Neuronal stem cell (in vitro differentiated cells): ENCODE measurements around the gene OTULINL.

ENCODE experiments used
- DNase-seq: peaks from one replicate; pipeline ENCODE4 v3.0.0-alpha.2; 2013; ENCODE audit warnings: low spot score
- H2AFZ ChIP-seq: one replicate; pipeline ENCODE4 v1.6.1; 2013; ENCODE audit warnings: mild to moderate bottlenecking, low read length, inconsistent platforms
- H2AK5ac ChIP-seq: 2 replicates; pipeline ENCODE4 v1.6.1; 2013; ENCODE audit warnings: low read depth, mild to moderate bottlenecking, inconsistent platforms, low read length, moderate library complexity, mixed read lengths
- H2BK120ac ChIP-seq: 2 replicates; pipeline ENCODE4 v1.6.1; 2013; ENCODE audit warnings: low read depth, mild to moderate bottlenecking, inconsistent platforms, low read length, moderate library complexity, mixed read lengths
- H2BK12ac ChIP-seq: one replicate; pipeline ENCODE4 v1.6.1; 2013; ENCODE audit warnings: low read length, inconsistent platforms
- H2BK15ac ChIP-seq: 2 replicates; pipeline ENCODE4 v1.6.1; 2013; ENCODE audit warnings: mild to moderate bottlenecking, low read length, inconsistent platforms, mixed read lengths
- H2BK5ac ChIP-seq: one replicate; pipeline ENCODE4 v1.6.1; 2013; ENCODE audit warnings: inconsistent platforms, mild to moderate bottlenecking, low read length, moderate library complexity
- H3K14ac ChIP-seq: one replicate; pipeline ENCODE4 v1.6.1; 2013; ENCODE audit warnings: low read length, inconsistent platforms
- H3K18ac ChIP-seq: 2 replicates; pipeline ENCODE4 v1.6.1; 2013; ENCODE audit warnings: low read length, inconsistent platforms
- H3K23ac ChIP-seq: 2 replicates; pipeline ENCODE4 v1.6.1; 2013; ENCODE audit warnings: low read depth, mild to moderate bottlenecking, mixed read lengths, low read length, inconsistent platforms; ENCODE audit not compliant: poor library complexity
- H3K27ac ChIP-seq: replicated peaks from 3 replicates; pipeline ENCODE4 v1.5.1; 2013; ENCODE audit warnings: low read length, inconsistent platforms
- H3K27me3 ChIP-seq, 3 experiments: 2 replicates each; pipeline ENCODE4 v1.6.1; 2013; ENCODE audit warnings: low read length in 3 of 3, mild to moderate bottlenecking in 2 of 3, inconsistent platforms in 1 of 3, low read depth in 1 of 3, mixed read lengths in 1 of 3, moderate library complexity in 1 of 3; ENCODE audit not compliant: control insufficient read depth in 3 of 3, insufficient read depth in 3 of 3
- H3K36me3 ChIP-seq, 2 donors: replicated peaks in 1 of 2; 2 replicates each; pipeline ENCODE4 v1.6.1; 2013; ENCODE audit warnings: low read length in 2 of 2; ENCODE audit not compliant: control insufficient read depth in 2 of 2, insufficient read depth in 2 of 2
- H3K4ac ChIP-seq: 2 replicates; pipeline ENCODE4 v1.6.1; 2013; ENCODE audit warnings: inconsistent platforms, mild to moderate bottlenecking, low read length, moderate library complexity
- H3K4me1 ChIP-seq, 2 donors: 1 replicate in 1 of 2; 2 replicates in 1 of 2; pipeline ENCODE4 v1.6.1; 2013; ENCODE audit warnings: low read length in 2 of 2, low read depth in 1 of 2; ENCODE audit not compliant: control insufficient read depth in 2 of 2, insufficient read depth in 1 of 2
- H3K4me2 ChIP-seq: one replicate; pipeline ENCODE4 v1.6.1; 2013; ENCODE audit warnings: mild to moderate bottlenecking, low read length, inconsistent platforms; ENCODE audit not compliant: insufficient read depth, poor library complexity, severe bottlenecking
- H3K4me3 ChIP-seq, 2 donors: 2 replicates each; pipeline ENCODE4 v1.5.1; 2013; ENCODE audit warnings: low read length in 2 of 2, mild to moderate bottlenecking in 2 of 2, inconsistent platforms in 1 of 2, moderate library complexity in 1 of 2
- H3K79me1 ChIP-seq: one replicate; pipeline ENCODE4 v1.6.1; 2013; ENCODE audit warnings: low read depth, mild to moderate bottlenecking, inconsistent platforms, low read length, moderate library complexity
- H3K9ac ChIP-seq: one replicate; pipeline ENCODE4 v1.6.1; 2013; ENCODE audit warnings: mild to moderate bottlenecking, low read depth, low read length, inconsistent platforms; ENCODE audit not compliant: poor library complexity
- H3K9me3 ChIP-seq, 2 donors: replicated peaks in 1 of 2; 2 replicates each; pipeline versions ENCODE3 to v1.6.1; 2013; ENCODE audit warnings: low read length in 2 of 2, mild to moderate bottlenecking in 2 of 2, inconsistent platforms in 1 of 2, low read depth in 1 of 2, mixed read lengths in 1 of 2, moderate library complexity in 1 of 2; ENCODE audit not compliant: control insufficient read depth in 2 of 2, insufficient read depth in 1 of 2
- H4K8ac ChIP-seq: one replicate; pipeline ENCODE4 v1.6.1; 2013; ENCODE audit warnings: low read depth, mild to moderate bottlenecking, inconsistent platforms, low read length, moderate library complexity
- H4K91ac ChIP-seq: one replicate; pipeline ENCODE4 v1.6.1; 2013; ENCODE audit warnings: low read length, low read depth, mild to moderate bottlenecking, inconsistent platforms; ENCODE audit not compliant: poor library complexity
- whole genome bisulfite sequencing, 2 donors: extraction: QIAGEN DNeasy Blood & Tissue Kit; methylation state at CpG; one replicate each; pipeline ENCODE4 v1.1.7; 2013; ENCODE audit warnings: missing lambda C conversion rate in 2 of 2, mixed read lengths in 1 of 2; ENCODE audit not compliant: insufficient read length in 2 of 2, insufficient replicate concordance in 1 of 2; ENCODE audit errors: extremely low coverage in 2 of 2; 5-methylcytosine and 5-hydroxymethylcytosine counted together

The OTULINL gene

GRCh38 chr5:14545862-14546261, 35.7 kb upstream of the OTULINL start:
- no CpG with 5 or more reads among the region's 1 CpG for WGBS, 2 donors
- Histone ChIP-seq H2BK15ac (no peak overlapping the region), H3K14ac (no peak overlapping the region), H3K4me1 (peaks cover 0 to 1% of the 10 kb centered on the region in 2 donors), H3K4me2 (no peak overlapping the region), H4K91ac (no peak overlapping the region), H3K27me3 (peaks cover 0 to 3% (median 0%) of the 10 kb centered on the region in 3 experiments), H3K4ac (no peak overlapping the region), H3K9me3 (peaks cover 0 to 2% of the 10 kb centered on the region in 2 donors), H2BK12ac (no peak overlapping the region), H2AFZ (no peak overlapping the region), H4K8ac (no peak overlapping the region), H3K4me3 (no peak overlapping the region), H3K27ac (no peak overlapping the region), H2AK5ac (no peak overlapping the region), H3K9ac (no peak overlapping the region), H2BK5ac (no peak overlapping the region), H3K79me1 (no peaks in the 10 kb centered on the region), H2BK120ac (no peak overlapping the region), H3K23ac (no peak overlapping the region), H3K18ac (no peak overlapping the region), H3K36me3 (no peaks in the 10 kb centered on the region)
- DNase-seq, result no peak

GRCh38 chr5:14547666-14548065, 33.9 kb upstream of the OTULINL start:
- DNase-seq, result no peak

GRCh38 chr5:14551211-14551610, 30.4 kb upstream of the OTULINL start:
- H3K36me3 ChIP-seq, result no peaks in the 10 kb centered on the region
- H3K27ac ChIP-seq, result no peak overlapping the region
- WGBS, 2 donors, result no CpG with 5 or more reads among the region's 3 CpGs
- H3K18ac ChIP-seq, result no peak overlapping the region
- H3K4me2 ChIP-seq, result no peak overlapping the region
- no peak overlapping the region for H3K14ac ChIP-seq
- no peaks in the 10 kb centered on the region for H3K27me3 ChIP-seq
- H2BK120ac ChIP-seq, result no peak overlapping the region
- H3K4me1 ChIP-seq, result no peaks in the 10 kb centered on the region
- H3K23ac ChIP-seq, result no peak overlapping the region
- no peak overlapping the region for H2BK5ac ChIP-seq
- no peak overlapping the region for H4K91ac ChIP-seq
- H3K4ac ChIP-seq, result no peak overlapping the region
- H3K4me3 ChIP-seq, result no peak overlapping the region
- H2BK12ac ChIP-seq, result no peak overlapping the region
- no peak overlapping the region for H2BK15ac ChIP-seq
- no peak overlapping the region for H2AK5ac ChIP-seq
- DNase-seq, result no peak
- no peak overlapping the region for H3K9ac ChIP-seq
- H4K8ac ChIP-seq, result no peak overlapping the region
- no peaks in the 10 kb centered on the region for H3K9me3 ChIP-seq
- no peaks in the 10 kb centered on the region for H3K79me1 ChIP-seq
- H2AFZ ChIP-seq, result no peak overlapping the region

More at GRCh38 chr5:14547666-14548065, 33.9 kb upstream of the OTULINL start:
- H3K4me1 ChIP-seq, result peaks cover 0 to 1% of the 10 kb centered on the region in 2 donors
- no peaks in the 10 kb centered on the region for H3K36me3 ChIP-seq
- no peak overlapping the region for H2BK15ac ChIP-seq
- H3K23ac ChIP-seq, result no peak overlapping the region
- H2BK12ac ChIP-seq, result no peak overlapping the region
- no peak overlapping the region for H3K4ac ChIP-seq
- no peak overlapping the region for H3K4me3 ChIP-seq
- no peak overlapping the region for H3K18ac ChIP-seq
- no peak overlapping the region for H4K91ac ChIP-seq
- H2BK5ac ChIP-seq, result no peak overlapping the region
- H3K4me2 ChIP-seq, result no peak overlapping the region
- H2AK5ac ChIP-seq, result no peak overlapping the region
- H3K14ac ChIP-seq, result no peak overlapping the region
- no CpG with 5 or more reads among the region's 1 CpG for WGBS, 2 donors
- H3K27me3 ChIP-seq, result peaks cover 0 to 3% (median 0%) of the 10 kb centered on the region in 3 experiments
- H3K9me3 ChIP-seq, result peaks cover 0 to 2% of the 10 kb centered on the region in 2 donors
- no peak overlapping the region for H3K27ac ChIP-seq
- H3K9ac ChIP-seq, result no peak overlapping the region
- H3K79me1 ChIP-seq, result no peaks in the 10 kb centered on the region
- H4K8ac ChIP-seq, result no peak overlapping the region
- H2AFZ ChIP-seq, result no peak overlapping the region
- H2BK120ac ChIP-seq, result no peak overlapping the region

- Histone ChIP-seq H2AFZ (no peak overlapping the region), H4K91ac (no peak overlapping the region), H3K36me3 (no peaks in the 10 kb centered on the region), H2BK12ac (no peak overlapping the region), H4K8ac (no peak overlapping the region), H3K27me3 (no peaks in the 10 kb centered on the region), H3K27ac (no peak overlapping the region), H3K4ac (no peak overlapping the region), H3K79me1 (no peaks in the 10 kb centered on the region), H3K4me3 (no peak overlapping the region), H3K18ac (no peak overlapping the region), H2BK5ac (no peak overlapping the region), H3K14ac (no peak overlapping the region), H3K4me1 (no peaks in the 10 kb centered on the region), H3K9me3 (no peaks in the 10 kb centered on the region), H2BK15ac (no peak overlapping the region), H3K23ac (no peak overlapping the region), H3K9ac (no peak overlapping the region), H2AK5ac (no peak overlapping the region), H2BK120ac (no peak overlapping the region), H3K4me2 (no peak overlapping the region)
- WGBS, 2 donors, result no CpG with 5 or more reads among the region's 1 CpG
- DNase-seq, result no peak
Measured at GRCh38 chr5:14552017-14552416, 29.6 kb upstream of the OTULINL start.
